ENCODE measurements around the gene DAGLB.

- TF ChIP-seq FOXP2 (optimal IDR thresholded peaks at IDR 0.05; ENCODE audit: control extremely low read depth, extremely low read length, insufficient read depth): no peak
- TF ChIP-seq EZH2 (IDR thresholded peaks at IDR 0.05): no peak
Observed at GRCh38 chr7:6433784-6434615, 13.8 kb downstream of the DAGLB start.

Data from SK-N-MC (cell line).